ENCODE results near the gene CCDC57. TPM values are rescaled to one million over a fixed set of nuclear protein-coding genes. Genes with fewer than 3 reads are reported as not detected.

CCDC57 gene
- total RNA-seq, 4 donors from 2014 or later = 14.8 to 32.0 (median 21.9) TPM

DNA sequence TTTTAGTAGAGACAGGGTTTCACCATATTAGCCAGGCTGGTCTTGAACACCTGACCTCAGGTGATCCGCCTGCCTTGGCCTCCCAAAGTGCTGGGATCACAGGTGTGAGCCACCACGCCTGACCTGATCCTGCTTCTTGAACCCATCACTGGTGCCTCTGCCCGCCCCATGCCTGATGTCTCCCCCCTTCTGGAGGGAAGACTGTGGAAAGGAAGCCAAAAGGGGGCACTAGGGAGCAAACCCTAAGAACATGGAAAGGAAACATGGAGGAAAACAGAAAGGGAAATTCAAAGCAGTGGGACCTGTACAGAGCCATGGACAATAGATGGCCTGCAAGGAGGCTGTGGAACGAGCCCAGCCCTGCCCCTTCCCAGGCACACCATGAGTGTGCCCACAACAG, 83.5 kb downstream of the CCDC57 start:
- no peak for ATAC-seq (ENCODE audit: low FRiP score)
- TF ChIP-seq, protein P1, sequence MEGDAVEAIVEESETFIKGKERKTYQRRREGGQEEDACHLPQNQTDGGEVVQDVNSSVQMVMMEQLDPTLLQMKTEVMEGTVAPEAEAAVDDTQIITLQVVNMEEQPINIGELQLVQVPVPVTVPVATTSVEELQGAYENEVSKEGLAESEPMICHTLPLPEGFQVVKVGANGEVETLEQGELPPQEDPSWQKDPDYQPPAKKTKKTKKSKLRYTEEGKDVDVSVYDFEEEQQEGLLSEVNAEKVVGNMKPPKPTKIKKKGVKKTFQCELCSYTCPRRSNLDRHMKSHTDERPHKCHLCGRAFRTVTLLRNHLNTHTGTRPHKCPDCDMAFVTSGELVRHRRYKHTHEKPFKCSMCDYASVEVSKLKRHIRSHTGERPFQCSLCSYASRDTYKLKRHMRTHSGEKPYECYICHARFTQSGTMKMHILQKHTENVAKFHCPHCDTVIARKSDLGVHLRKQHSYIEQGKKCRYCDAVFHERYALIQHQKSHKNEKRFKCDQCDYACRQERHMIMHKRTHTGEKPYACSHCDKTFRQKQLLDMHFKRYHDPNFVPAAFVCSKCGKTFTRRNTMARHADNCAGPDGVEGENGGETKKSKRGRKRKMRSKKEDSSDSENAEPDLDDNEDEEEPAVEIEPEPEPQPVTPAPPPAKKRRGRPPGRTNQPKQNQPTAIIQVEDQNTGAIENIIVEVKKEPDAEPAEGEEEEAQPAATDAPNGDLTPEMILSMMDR (IDR thresholded peaks at IDR 0.05) = no peak
- no peak for DNase-seq (ENCODE audit: low spot score)

GRCh38 chr17:82128287-82128686, 84.4 kb downstream of the CCDC57 start:
- ATAC-seq (ENCODE audit: low FRiP score) (no peak), DNase-seq (ENCODE audit: low spot score) (no peak)
- TF ChIP-seq, protein P1 (IDR thresholded peaks at IDR 0.05) = no peak

GRCh38 chr17:82127704-82128103, 84.9 kb downstream of the CCDC57 start:
- no peak for ATAC-seq (ENCODE audit: low FRiP score)

DNA sequence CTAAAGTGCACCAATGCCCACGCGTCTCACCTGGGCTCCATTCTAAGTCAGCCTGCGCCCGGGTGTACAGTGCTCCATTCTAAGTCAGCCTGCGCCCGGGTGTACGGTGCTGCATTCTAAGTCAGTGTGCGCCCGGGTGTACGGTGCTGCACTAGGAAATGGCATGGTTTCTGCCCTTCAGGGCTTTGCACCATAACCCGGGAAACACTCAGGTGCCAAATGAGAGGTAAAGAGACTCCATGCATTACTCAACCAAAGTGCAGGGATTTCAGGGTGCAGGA, 85.4 kb downstream of the CCDC57 start:
- TF ChIP-seq, protein P1 (IDR thresholded peaks at IDR 0.05) = no peak
- ATAC-seq (ENCODE audit: low FRiP score) (no peak), DNase-seq (ENCODE audit: low spot score) (no peak)

More at GRCh38 chr17:82127704-82128103, 84.9 kb downstream of the CCDC57 start:
- DNase-seq (ENCODE audit: low spot score) = no peak
- TF ChIP-seq, protein P1 (IDR thresholded peaks at IDR 0.05) = no peak

DNA sequence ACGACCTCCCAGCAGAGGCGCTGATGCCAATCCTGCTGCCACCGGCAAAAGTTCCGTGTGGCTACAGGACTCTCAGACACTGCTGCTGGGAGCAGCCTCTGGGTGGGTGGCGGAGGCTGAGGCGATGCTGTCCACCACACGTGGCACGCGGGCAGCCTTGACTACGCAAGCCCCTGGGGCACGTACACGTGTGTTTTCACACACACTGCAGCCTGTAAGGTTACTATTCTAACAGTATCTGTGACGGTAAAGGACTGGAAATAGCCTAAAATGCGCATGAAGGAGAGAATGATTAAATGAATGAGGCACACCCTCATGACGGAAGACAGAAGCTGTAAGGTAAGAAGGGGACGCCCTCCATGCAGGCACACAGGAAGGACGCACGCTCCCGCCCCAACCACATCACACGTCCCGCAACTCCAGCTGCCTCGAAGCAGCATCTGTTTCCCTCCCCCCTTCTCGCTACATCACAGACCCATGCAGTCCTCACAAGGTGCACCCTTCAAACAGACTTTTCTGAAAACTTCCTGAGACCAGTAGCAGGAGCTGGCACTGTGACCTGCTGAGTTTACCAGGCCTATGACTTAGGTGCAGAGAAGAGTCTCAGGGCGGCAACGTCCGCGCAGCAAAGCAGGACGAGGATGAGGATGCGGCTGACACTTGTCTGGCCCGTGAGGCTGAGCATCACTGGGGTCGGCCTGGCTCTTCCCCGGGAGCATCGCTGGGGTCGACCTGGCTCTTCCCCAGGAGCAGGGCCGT, 85.9 kb downstream of the CCDC57 start:
- ATAC-seq (ENCODE audit: low FRiP score) (no peak), DNase-seq (ENCODE audit: low spot score) (no peak)
- TF ChIP-seq, protein P1 (IDR thresholded peaks at IDR 0.05) = no peak

DNA sequence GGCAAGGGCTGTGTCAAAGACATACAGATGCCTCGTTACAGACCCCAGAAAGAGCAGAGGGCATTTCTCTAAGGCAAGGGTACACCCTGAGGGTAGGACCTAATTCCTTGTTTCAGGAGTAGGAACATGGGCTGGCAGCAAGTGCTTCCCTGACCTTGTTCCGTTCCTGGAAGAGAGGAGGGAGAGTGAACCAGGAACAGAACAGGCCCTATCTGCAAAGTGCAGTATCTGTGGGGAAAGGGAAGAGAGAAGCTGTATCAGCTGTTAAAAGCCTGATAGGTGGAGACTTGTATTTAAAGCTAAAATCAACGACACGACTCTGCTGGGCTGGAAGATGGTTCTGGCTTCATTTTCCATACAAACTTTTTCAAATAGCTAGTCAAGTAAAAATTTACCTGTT, 88.5 kb downstream of the CCDC57 start:
- DNase-seq (ENCODE audit: low spot score) (no peak), ATAC-seq (ENCODE audit: low FRiP score) (no peak)
- TF ChIP-seq, protein P1 (IDR thresholded peaks at IDR 0.05) = no peak
